ENCODE measurements around the gene APBB1IP.
"Not testable (repeated sequence)": the region's sequence is repeated elsewhere in the genome, so short reads cannot be mapped to it uniquely, and the experiment has no call there.

The APBB1IP gene

GRCh38 chr10:26478061-26478460, 39.9 kb downstream of the APBB1IP start:
- no peak for DNase-seq (ENCODE audit: low spot score)

GRCh38 chr10:26479766-26480492, 41.8 kb downstream of the APBB1IP start:
- no peak for DNase-seq (ENCODE audit: low spot score)

GRCh38 chr10:26481315-26481692, 43.2 kb downstream of the APBB1IP start:
- no peak for DNase-seq (ENCODE audit: low spot score)

GRCh38 chr10:26481914-26482550, 43.9 kb downstream of the APBB1IP start:
- no peak for DNase-seq (ENCODE audit: low spot score)

- no peak for DNase-seq (ENCODE audit: low spot score)
Observed at GRCh38 chr10:26483554-26483953, 45.4 kb downstream of the APBB1IP start.

- no peak for DNase-seq (ENCODE audit: low spot score)
Observed at GRCh38 chr10:26485150-26485941, 47.2 kb downstream of the APBB1IP start.

GRCh38 chr10:26486304-26486703, 48.2 kb downstream of the APBB1IP start:
- no peak for DNase-seq (ENCODE audit: low spot score)

- DNase-seq (ENCODE audit: low spot score), result no peak
Observed at GRCh38 chr10:26486990-26487850, 49.1 kb downstream of the APBB1IP start.

- DNase-seq (ENCODE audit: low spot score), result no peak
Observed at GRCh38 chr10:26488344-26488743, 50.2 kb downstream of the APBB1IP start.

- no peak for DNase-seq (ENCODE audit: low spot score)
Observed at GRCh38 chr10:26489081-26489480, 50.9 kb downstream of the APBB1IP start.

GRCh38 chr10:26490367-26490766, 52.2 kb downstream of the APBB1IP start:
- DNase-seq (ENCODE audit: low spot score), result not testable (repeated sequence)

GRCh38 chr10:26491276-26491675, 53.1 kb downstream of the APBB1IP start:
- no peak for DNase-seq (ENCODE audit: low spot score)

- no peak for DNase-seq (ENCODE audit: low spot score)
Observed at GRCh38 chr10:26491934-26492333, 53.8 kb downstream of the APBB1IP start.

- DNase-seq (ENCODE audit: low spot score), result not testable (repeated sequence)
Observed at GRCh38 chr10:26492725-26493124, 54.6 kb downstream of the APBB1IP start.

- no peak for DNase-seq (ENCODE audit: low spot score)
Observed at GRCh38 chr10:26494018-26494417, 55.9 kb downstream of the APBB1IP start.

- no peak for DNase-seq (ENCODE audit: low spot score)
Observed at GRCh38 chr10:26499426-26499825, 61.3 kb downstream of the APBB1IP start.

- DNase-seq (ENCODE audit: low spot score), result no peak
Observed at GRCh38 chr10:26502986-26503385, 64.8 kb downstream of the APBB1IP start.

- no peak for DNase-seq (ENCODE audit: low spot score)
Observed at GRCh38 chr10:26503911-26504310, 65.8 kb downstream of the APBB1IP start.

GRCh38 chr10:26504429-26504828, 66.3 kb downstream of the APBB1IP start:
- not testable (repeated sequence) for DNase-seq (ENCODE audit: low spot score)

- no peak for DNase-seq (ENCODE audit: low spot score)
Observed at GRCh38 chr10:26505491-26505890, 67.3 kb downstream of the APBB1IP start.

GRCh38 chr10:26506736-26507135, 68.6 kb downstream of the APBB1IP start:
- DNase-seq (ENCODE audit: low spot score), result no peak

- no peak for DNase-seq (ENCODE audit: low spot score)
Observed at GRCh38 chr10:26507441-26507840, 69.3 kb downstream of the APBB1IP start.
